ENCODE results near the gene PLBD2.

The PLBD2 gene, protein sequence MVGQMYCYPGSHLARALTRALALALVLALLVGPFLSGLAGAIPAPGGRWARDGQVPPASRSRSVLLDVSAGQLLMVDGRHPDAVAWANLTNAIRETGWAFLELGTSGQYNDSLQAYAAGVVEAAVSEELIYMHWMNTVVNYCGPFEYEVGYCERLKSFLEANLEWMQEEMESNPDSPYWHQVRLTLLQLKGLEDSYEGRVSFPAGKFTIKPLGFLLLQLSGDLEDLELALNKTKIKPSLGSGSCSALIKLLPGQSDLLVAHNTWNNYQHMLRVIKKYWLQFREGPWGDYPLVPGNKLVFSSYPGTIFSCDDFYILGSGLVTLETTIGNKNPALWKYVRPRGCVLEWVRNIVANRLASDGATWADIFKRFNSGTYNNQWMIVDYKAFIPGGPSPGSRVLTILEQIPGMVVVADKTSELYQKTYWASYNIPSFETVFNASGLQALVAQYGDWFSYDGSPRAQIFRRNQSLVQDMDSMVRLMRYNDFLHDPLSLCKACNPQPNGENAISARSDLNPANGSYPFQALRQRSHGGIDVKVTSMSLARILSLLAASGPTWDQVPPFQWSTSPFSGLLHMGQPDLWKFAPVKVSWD

DNA sequence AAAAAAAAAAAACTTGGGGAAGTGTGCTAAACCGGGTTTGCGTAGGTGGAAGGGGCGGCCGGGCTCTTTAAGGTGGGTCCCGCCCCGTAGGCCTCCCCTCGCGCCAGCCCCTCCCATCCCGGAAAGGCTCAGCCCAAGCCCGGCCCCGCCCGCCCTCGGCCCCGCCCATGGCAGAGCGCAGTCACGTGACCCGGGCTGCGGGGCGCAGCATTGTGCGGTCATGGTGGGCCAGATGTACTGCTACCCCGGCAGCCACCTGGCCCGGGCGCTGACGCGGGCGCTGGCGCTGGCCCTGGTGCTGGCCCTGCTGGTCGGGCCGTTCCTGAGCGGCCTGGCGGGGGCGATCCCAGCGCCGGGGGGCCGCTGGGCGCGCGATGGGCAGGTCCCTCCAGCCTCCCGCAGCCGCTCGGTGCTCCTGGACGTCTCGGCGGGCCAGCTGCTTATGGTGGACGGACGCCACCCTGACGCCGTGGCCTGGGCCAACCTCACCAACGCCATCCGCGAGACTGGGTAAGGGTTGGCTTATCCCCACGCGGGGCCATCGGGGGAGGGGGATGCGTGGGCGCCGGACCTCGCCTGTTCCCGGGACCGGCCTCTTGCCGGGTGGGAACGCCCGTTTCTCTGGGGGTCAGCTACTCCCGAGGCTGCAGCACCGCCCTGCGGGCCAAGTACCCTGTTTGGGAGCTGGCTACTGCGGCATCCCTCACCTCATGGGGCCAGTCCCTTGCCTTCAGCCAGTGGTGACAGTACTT, at the start of gene PLBD2:
PLBD2 (plus strand) TSS at position 207 of the 752 bp plus-strand sequence; CDS start at position 221, 14 bp downstream.
- peak; percentile 90 to 93 for DNase-seq (ENCODE audit: low read depth in 1 of 2, low spot score in 1 of 2)

- DNase-seq (ENCODE audit: low read depth in 1 of 2, low spot score in 1 of 2): peak in 1 of 2 donors; percentile 6
Observed at GRCh38 chr12:113310489-113310888, 47.9 kb upstream of the PLBD2 start.

DNA sequence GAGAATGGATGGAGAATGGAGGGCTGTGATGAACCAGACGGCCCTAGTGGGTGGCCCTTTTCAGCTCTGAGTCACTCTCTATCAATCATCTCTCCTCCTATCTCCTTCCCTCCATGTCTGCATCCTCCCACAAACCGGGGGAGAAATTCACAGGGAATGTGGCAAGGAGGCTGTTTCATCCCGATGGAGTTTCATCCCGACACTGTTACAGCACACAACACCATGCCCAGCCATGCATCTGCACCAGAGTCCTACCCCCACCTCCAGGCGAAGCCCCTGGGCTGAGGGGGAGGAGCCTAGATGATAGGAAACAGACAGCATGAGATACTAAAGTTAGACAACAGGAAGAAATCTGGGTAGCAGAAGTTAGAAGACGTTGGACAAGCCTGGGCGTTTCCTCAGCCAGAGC, 44.3 kb upstream of the PLBD2 start:
- no peak for DNase-seq (ENCODE audit: low read depth in 1 of 2, low spot score in 1 of 2)

GRCh38 chr12:113315358-113315757, 43.0 kb upstream of the PLBD2 start:
- DNase-seq (ENCODE audit: low read depth in 1 of 2, low spot score in 1 of 2): no peak

DNA sequence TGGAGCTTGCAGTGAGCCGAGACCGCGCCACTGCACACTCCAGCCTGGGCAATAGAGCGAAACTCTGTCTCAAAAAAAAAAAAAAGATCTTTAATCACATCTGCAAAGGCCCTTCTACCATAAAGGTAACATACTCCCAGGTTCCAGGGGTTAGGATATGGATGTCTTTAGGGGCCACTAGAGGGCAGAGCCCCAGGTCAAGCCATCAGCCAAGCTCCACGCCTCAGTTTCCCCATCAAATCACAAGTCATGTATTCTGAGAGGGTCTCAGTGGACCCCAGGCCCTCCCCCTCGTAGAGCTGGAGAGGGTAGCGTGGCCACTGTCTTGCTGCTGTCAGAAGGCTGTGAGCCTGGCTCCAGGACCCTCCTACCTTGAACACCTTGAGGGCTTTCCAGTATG, 42.2 kb upstream of the PLBD2 start:
- no peak for DNase-seq (ENCODE audit: low read depth in 1 of 2, low spot score in 1 of 2)

GRCh38 chr12:113317122-113317521, 41.3 kb upstream of the PLBD2 start:
- DNase-seq (ENCODE audit: low read depth in 1 of 2, low spot score in 1 of 2): no peak

GRCh38 chr12:113318046-113318656, 40.2 kb upstream of the PLBD2 start:
- no peak for DNase-seq (ENCODE audit: low read depth in 1 of 2, low spot score in 1 of 2)

- DNase-seq (ENCODE audit: low read depth in 1 of 2, low spot score in 1 of 2): no peak
Observed at GRCh38 chr12:113318900-113319628, 39.3 kb upstream of the PLBD2 start.

GRCh38 chr12:113320401-113320800, 38.0 kb upstream of the PLBD2 start:
- DNase-seq (ENCODE audit: low read depth in 1 of 2, low spot score in 1 of 2): no peak

GRCh38 chr12:113322343-113322742, 36.0 kb upstream of the PLBD2 start:
- no peak for DNase-seq (ENCODE audit: low read depth in 1 of 2, low spot score in 1 of 2)

GRCh38 chr12:113325916-113326315, 32.5 kb upstream of the PLBD2 start:
- no peak for DNase-seq (ENCODE audit: low read depth in 1 of 2, low spot score in 1 of 2)

DNA sequence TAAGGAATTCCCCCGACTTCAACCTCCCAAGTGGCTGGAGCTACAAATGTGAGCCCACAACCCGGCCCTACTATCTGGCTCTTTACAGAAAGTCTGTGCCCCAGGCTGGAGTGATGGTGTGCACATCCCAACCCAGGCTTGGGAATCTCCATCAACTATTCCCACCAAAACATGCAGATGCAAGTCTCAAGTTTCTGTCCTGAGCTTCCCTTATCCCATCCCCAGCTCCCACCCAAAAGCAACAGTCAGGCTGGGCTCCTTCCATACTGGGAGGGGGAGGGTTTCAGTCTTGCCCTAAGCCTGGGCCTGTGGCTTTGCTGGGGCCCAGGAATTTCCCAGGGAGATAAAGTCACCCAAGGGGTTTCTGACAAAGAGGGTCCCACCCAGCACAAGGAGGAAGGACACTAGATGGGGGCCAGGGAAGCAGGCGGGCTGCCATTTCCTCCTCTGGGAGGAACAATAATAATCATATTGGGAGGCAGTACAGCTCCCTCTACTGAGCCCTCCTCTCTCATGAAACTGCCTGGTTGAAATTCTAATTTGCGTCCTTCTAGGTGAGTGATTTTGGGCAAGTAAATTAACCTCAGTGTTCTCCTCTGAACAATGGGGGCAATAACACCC, 31.5 kb upstream of the PLBD2 start:
- DNase-seq (ENCODE audit: low read depth in 1 of 2, low spot score in 1 of 2): no peak

DNA sequence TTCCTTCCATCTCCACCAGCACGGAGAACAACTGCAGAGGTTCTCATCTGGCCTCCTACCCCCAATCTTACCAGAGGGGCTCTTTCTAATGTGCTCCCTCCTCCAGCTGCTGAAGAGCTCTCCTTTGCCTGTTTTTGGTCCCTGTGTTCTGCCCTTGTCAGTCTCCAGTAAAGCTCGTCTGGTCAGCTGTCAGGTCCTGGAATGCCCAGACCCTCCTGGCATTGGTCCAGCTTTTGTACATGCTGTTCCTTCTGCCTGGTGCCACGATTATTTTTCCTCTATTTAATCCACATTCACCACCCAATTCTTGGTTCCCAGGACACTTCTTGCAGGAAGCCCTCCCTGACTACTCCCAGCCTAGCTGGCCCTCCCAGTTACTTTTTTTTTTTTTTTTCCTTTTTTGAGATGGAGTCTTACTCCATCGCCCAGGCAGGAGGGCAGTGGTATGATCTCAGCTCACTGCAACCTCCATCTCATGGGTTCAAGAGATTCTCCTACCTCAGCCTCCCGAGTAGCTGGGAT, 30.0 kb upstream of the PLBD2 start:
- no peak for DNase-seq (ENCODE audit: low read depth in 1 of 2, low spot score in 1 of 2)

- no peak for DNase-seq (ENCODE audit: low read depth in 1 of 2, low spot score in 1 of 2)
Observed at GRCh38 chr12:113329022-113329790, 29.2 kb upstream of the PLBD2 start.

DNA sequence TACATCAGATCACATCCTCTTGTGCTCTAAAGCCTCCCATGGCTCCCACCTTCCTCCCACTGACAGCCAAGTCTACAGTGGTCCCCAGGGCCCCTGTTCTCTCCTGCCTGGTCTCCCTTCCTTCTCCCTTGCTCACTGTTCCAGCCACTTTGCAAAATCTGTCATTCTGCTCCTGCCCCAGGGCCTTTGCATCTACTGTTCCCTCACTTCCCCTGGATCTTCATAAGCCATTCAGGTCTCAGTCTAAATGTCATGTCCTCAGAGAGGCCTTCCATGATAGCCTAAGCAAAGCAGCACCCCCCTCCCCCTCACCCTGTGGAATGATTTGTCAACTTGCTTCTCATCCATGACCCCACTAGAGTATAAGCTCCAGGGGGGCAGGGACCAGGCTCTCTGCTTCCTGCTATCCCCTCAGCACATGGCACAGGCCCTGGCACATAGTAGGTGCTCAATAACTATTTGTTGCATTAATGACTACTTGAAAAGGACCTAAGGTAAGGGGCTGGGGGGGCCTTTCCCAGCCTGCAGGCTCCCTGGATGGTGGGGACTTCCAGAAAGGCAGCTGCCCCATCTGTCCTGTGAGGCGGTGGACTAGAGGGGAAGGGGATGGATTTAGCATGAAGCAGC, 28.5 kb upstream of the PLBD2 start:
- DNase-seq (ENCODE audit: low read depth in 1 of 2, low spot score in 1 of 2): no peak

DNA sequence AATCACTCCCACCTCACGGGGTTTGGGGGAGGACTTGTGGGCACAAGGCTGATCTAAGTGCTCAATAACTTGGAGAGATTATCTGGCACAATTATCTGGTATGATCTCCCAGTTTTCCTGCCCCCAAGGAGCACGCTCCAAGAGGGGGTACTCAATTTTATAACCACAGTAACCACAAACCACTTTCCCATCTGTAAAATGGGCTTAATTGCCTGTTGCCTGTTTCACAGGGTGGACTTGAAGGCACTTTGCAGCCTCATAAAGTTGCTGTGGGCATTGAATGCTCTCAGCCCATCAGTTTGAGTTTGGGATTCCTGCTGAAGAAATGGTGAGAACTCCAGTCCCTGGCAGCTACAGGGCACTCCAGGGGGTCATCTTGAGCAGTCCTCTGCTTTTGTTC, 27.9 kb upstream of the PLBD2 start:
- no peak for DNase-seq (ENCODE audit: low read depth in 1 of 2, low spot score in 1 of 2)

DNA sequence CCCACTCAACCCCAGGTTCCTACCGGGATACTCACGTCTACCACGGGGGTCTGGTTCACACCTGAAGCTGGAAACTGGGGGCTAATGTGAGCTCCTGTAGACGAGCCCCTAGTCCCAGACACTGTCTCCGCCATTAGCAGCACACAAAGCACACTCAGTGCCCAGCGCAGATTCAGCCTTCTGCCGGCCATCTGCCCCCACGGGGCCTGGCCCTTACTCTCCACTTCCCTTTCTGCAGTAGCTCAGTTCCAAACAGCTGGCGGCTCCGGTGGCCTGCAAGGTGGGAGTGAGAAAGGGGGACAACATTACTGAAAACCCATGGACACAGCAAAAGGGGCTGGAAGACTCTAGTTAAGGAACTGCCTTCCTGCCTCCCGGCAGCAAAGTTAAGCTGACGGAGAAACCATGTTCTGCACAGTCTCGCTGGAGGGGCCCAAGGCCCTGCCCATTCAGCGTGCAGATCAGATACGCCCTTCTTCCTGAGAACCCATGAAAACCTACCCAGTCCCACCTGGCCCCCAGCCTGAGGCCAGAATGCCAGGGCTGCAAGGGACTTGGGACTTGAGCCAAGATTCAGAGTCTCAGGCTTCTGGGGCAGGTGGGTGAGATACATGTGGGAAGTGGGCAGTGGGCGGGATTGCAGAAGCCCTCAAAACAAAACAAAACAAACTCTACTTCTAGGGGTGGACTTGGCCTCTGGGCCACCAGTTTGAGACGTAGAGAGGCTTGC, 25.5 kb upstream of the PLBD2 start:
- no peak for DNase-seq (ENCODE audit: low read depth in 1 of 2, low spot score in 1 of 2)

DNA sequence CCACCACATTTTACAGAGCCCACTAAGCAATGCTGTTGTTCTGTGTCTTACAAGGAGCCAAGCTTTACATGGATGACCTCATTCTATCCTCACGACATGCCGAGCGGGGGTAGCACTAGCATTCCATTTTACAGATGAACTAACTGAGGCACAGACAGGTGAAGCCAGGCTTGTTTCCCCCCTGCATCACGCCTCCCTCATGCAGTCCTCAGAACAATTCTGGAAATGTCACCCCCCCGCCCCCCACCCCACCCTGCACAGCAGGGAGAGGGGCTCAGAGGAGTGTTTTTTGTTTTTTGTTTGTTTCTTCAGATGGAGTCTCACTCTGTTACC, 25.0 kb upstream of the PLBD2 start:
- no peak for DNase-seq (ENCODE audit: low read depth in 1 of 2, low spot score in 1 of 2)
